DMS53 treated with DMSO at 0.1 percent for 48 hours (cell line): Measurements from ENCODE around the gene TMEM131.
"Not testable (repeated sequence)": the region's sequence is repeated elsewhere in the genome, so short reads cannot be mapped to it uniquely, and the experiment has no call there.

Experiments
- DNase-seq: peaks from one replicate; lab custom pipeline; 2025; ENCODE audit not compliant: unreplicated experiment; lab: John Stamatoyannopoulos, UW

TMEM131 gene

DNA sequence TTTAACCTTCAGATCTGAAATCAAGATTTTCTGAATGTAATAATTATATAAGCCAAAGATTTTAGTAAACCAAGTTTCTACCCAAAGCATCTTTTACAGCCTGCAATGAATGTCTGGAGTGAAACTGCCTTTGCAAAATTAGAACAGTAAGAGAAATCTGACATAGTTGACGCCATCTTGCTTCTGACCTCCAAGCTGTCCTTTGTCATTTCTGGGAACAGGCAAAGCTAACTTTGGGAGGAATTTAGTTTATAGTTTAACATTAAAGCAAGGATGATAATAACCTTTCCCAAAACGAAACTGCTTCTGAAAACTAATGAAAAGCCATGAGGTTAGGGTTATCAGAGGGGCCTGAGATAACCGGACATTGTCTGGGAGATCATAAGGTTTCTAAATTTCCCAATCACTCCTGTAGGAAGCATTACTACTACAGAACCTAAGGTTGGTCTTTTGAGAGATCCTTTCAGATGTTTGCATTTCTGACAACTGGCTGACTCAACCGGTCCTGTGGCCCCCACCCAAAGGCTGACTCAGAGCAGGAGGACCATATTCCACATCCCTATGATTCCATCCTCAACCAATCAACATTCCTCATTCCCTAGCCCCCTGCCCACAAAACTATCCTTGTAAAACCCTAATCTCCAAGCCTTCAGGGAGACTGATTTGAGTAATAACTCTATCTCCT, 124.5 kb downstream of the TMEM131 start:
- DNase-seq = no peak

DNA sequence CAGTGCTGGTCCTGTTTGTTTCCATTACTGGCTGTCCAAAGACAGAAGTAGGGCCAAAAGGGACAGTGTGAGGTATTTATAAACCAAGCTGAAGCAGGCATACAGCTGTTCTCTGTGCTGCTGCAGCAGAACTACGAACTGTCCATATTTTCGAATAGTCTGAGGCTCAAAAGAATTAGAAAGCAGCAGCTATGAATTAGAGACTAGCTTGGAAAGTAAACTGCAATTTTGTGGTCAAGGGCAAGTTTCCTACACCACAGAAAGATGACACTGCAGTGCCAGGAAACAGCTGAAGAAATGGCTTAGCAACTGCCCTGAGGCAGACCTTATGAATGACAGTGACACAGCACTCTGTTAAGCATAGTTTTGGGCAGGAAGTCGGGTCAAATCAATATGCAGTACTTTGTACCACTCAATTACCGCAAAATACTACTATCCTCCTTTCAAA, 125.3 kb downstream of the TMEM131 start:
- DNase-seq = peak; percentile 28

- DNase-seq = no peak
Observed at GRCh38 chr2:97869722-97870346, 125.9 kb downstream of the TMEM131 start.

DNA sequence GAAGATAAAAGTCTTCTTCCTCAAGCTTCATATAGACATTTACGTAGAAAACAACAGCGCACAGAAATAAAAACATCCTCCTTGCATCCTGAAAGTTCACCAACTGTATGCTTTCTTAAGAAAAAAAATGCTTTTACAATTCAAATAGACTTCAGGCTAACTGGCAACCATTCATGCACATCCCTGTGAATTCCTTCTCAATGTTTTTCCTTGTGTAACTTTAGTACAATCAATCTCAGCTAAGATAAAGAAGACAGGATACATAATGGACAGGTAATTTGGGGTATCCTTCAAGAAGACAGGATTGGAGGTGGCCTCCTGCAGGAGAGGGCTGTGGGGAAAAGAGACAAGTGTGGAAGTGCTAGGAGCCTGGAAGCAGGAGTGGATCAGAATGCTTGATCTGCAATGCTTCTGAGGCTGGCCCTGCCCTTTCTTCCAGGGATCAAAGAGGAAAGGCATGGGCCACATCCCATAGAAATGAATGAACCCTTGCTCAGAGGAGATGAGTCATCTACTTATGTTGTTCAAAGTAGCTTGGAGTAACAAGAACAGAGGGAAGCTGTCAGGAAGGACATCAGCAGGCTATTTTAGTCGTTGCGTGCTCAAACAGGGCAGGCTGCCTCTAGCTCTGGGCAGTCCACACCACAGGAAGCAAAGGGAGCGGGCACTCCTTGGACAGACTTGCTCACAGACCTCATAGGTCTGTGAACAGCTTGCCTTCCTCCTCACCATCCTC, 126.6 kb downstream of the TMEM131 start:
- peak; percentile 99 for DNase-seq

DNA sequence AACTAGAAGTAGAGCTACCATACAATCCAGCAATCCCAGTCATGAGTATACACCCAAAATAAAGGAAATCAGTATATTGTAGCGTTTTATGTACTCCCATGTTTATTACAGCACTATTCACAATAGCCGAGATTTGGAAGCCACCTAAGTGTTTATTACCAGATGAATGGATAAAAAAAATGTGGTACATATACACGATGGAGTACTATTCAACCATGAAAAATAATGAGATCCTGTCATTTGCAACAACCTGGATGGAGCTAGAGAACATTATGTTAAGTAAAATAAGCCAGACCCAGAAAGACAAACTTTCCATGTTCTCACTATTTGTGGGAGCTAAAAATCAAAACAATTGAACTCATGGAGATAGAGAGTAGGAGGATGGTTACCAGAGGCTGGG, 131.9 kb downstream of the TMEM131 start:
- DNase-seq = no peak

DNA sequence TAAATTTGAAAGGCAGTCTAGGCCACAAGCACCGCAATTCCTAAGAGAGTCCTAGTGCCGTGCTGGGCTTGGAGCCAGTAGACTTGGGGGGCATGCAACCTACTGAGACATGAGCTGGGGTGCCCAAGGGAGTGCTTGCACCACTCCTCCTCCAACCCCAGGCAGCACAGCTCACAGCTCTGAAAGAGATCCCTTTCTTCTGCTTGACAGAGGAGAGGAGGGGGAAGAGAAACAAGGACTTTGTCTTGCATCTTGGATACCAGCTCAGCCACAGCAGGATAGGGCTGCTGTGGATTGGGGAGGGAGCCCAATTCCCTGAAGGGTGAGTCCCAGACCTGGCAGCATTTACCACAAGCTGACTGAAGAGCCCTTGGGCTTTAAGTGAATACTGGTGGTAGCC, 134.6 kb downstream of the TMEM131 start:
- DNase-seq = no peak

DNA sequence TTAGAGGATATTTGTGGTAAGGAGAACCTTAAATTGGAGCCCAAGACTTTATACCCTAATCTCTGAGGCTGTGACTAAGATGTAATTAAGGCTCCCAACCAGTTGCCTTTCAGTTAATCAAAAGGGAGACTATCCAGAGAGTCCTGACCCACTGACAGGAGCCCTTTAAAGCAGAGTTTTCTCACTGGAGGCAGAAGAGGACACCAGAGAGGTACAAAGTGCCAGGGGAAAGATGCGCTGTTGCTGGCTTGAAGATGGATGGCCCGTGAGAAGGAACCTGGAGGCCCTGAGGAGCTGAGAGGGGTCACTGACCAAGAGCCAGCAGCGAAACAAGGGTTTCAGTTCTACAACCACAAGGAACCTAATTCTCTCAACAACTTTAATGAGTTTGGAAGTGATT, 137.3 kb downstream of the TMEM131 start:
- no peak for DNase-seq

- DNase-seq = no peak
Observed at GRCh38 chr2:97857553-97857952, 138.2 kb downstream of the TMEM131 start.

- peak; percentile 23 for DNase-seq
Observed at GRCh38 chr2:97853057-97853456, 142.7 kb downstream of the TMEM131 start.

- no peak for DNase-seq
Observed at GRCh38 chr2:97851172-97851571, 144.6 kb downstream of the TMEM131 start.

GRCh38 chr2:97849881-97850528, 145.7 kb downstream of the TMEM131 start:
- DNase-seq = no peak

- DNase-seq = no peak
Observed at GRCh38 chr2:97848306-97848705, 147.4 kb downstream of the TMEM131 start.

DNA sequence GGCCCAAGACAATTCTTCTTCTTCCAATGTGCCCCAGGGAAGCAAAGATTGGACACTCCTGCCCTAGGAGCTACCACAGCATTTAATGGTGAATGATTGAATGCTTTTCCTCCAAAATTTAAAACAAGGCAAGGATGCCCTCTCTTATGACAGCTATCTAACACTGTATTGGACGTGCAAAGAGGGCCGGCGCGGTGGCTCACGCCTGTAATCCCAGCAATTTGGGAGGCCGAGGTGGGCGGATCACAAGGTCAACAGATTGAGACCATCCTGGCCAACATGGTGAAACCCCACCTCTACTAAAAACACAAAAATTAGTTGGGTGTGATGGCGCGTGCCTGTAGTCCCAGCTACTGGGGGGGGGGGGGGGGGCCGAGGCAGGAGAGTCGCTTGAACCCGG, 149.0 kb downstream of the TMEM131 start:
- DNase-seq = not testable (repeated sequence)

DNA sequence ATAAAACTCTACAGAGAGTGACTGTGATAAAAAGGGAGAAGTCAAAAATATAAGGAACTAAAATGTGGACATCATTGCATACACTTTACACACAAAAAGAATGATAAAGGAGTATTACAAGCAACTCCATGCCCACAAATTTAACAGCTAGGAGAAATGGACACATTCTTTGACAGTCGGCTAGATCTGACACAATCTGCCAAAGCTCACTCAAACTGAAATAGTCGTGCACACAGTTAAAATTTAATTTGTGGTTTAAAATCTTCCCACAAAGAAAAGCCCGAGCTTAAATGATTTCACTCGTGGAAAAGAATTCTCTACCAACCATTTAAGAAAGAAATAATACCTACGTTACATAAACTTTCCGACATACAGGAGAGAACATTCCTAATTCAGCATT, 149.9 kb downstream of the TMEM131 start:
- DNase-seq = no peak

DNA sequence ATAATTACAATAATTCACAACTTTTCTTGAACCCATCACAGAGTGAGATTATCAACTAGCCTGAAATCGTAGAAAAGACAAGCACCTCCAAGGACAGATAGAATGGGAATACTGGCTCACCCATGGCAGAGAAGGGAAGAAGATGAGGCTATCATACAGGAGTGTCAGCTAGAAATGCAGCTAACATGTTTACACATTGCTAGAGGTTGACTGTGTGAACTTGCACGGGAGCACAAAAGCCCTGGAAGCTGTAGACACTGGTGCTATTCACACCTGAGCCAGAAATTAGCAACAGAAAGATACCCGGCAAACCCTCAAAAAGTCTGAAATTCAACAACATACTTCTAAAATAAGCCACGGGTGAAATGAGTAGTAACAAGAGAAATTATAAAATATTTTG, 150.6 kb downstream of the TMEM131 start:
- no peak for DNase-seq

- no peak for DNase-seq
Observed at GRCh38 chr2:97844311-97844859, 151.4 kb downstream of the TMEM131 start.

DNA sequence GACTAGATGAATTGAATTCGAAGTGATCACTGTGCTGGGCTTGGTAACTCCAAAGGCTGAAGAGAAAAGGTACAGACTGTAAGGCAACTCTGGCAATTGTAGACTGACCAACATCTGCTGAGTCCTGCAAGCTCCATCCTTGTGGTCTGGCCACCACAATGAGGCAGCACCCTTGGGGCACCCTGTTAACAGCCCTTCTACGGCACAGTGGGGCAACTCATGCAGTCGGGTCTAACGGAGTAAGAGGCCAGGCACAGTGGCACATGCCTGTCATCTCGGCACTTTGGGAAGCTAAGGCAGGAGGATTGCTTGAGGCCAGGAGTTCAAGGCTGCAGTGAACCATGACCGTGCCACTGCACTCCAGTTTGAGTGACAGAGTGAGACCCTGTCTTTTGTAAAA, 155.6 kb downstream of the TMEM131 start:
- no peak for DNase-seq

DNA sequence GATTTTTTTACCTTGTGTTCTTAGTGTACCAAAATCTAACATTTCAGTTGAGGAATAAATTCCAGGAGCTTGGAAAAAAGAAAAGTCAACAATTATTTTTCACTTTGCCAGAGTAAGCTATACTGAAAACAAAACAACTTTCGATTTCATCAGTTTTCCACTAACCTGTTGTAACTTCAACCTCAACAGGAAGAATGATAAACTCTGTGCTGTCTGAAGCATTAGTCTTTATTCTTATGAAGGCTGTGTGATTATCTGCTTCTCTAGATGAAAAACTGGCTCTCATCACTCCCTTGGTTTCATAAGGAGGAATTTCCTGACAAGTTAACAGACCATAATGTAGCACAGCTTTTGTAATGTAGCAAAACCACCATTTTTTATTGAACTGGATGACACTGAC, 161.1 kb downstream of the TMEM131 start:
- DNase-seq = no peak

DNA sequence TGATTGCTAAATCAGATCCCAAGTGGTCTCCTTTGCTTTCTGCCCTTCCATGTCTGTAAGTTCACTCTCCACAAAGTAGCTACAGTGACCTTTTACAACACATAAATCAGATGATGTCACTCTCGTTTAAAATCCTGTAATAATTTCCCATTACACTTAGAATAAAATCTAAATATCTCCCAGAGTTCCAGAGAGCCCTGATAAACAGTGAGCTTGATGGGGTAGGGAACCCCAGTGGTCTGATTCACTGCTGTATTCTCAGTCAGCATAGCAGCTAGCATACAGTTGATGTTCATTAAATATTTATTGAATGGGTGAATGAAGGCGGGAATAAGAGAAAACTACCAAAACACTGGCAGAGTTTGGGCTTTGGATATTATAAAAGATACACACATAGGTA, 164.6 kb downstream of the TMEM131 start:
- no peak for DNase-seq

DNA sequence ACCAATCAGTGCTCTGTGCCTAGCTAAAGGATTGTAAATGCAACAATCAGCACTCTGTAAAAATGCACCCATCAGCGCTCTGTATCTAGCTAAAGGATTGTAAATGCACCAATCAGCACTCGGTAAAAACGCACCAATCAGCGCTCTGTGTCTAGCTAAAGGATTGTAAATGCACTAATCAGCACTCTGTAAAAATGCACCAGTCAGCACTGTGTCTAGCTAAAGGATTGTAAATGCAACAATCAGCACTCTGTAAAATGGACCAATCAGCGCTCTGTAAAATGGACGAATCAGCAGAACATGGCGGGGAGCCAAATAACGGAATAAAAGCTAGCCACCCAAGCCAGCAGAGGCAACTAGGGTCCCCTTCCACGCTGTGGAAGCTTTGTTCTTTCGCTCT, 166.5 kb downstream of the TMEM131 start:
- DNase-seq = not testable (repeated sequence)

GRCh38 chr2:97827013-97827412, 168.7 kb downstream of the TMEM131 start:
- DNase-seq = not testable (repeated sequence)
